DOHH2 (cell line): Measurements from ENCODE around the gene FRRS1.

Source experiments
- CTCF ChIP-seq: fragments of 200-600 bp; sonication (generic); IDR thresholded peaks from one replicate; pipeline ENCODE4 v1.5.1; 2014; ENCODE audit warnings: antibody characterized with exemption, mild to moderate bottlenecking, low read depth, low read length; ENCODE audit not compliant: poor library complexity, severe bottlenecking
- EZH2phosphoT487 ChIP-seq: fragments of 200-600 bp; sonication (generic); IDR thresholded peaks from 2 replicates; pipeline ENCODE4 v1.6.1; 2017; ENCODE audit warnings: borderline replicate concordance, mild to moderate bottlenecking, antibody characterized with exemption, low read length, moderate library complexity, mixed read lengths

GRCh38 chr1:99677416-99677815 lies 89.0 kb downstream of the FRRS1 start:
- no peak for TF ChIP-seq CTCF
- no peak for TF ChIP-seq EZH2phosphoT487
